NCI-H2227 (cell line): ENCODE measurements around the gene UPF2.

Experiments used
- DNase-seq: peaks from one replicate; lab custom pipeline; 2025; ENCODE audit not compliant: unreplicated experiment; lab: John Stamatoyannopoulos, UW

Gene UPF2

GRCh38 chr10:11885437-11886137 lies 157.0 kb downstream of the UPF2 start:
- DNase-seq: no peak

GRCh38 chr10:11884706-11885423 lies 157.7 kb downstream of the UPF2 start:
- DNase-seq: no peak

GRCh38 chr10:11882646-11883375 lies 159.8 kb downstream of the UPF2 start:
- DNase-seq: peak; percentile 3

GRCh38 chr10:11881477-11882417 lies 160.9 kb downstream of the UPF2 start:
- DNase-seq: no peak

GRCh38 chr10:11881030-11881476 lies 161.6 kb downstream of the UPF2 start:
- DNase-seq: no peak

- no peak for DNase-seq
These were observed 162.2 kb downstream of the UPF2 start for GRCh38 chr10:11880151-11881029.

GRCh38 chr10:11879387-11880094 lies 163.1 kb downstream of the UPF2 start:
- DNase-seq: no peak

- no peak for DNase-seq
These were observed 163.8 kb downstream of the UPF2 start for GRCh38 chr10:11878776-11879175.

GRCh38 chr10:11877591-11877905 lies 165.1 kb downstream of the UPF2 start:
- no peak for DNase-seq

- no peak for DNase-seq
These were observed 165.6 kb downstream of the UPF2 start for GRCh38 chr10:11876805-11877590.

- no peak for DNase-seq
These were observed 166.3 kb downstream of the UPF2 start for GRCh38 chr10:11876324-11876723.

- no peak for DNase-seq
These were observed 166.9 kb downstream of the UPF2 start for GRCh38 chr10:11875494-11876281.

GRCh38 chr10:11874568-11875493 lies 167.8 kb downstream of the UPF2 start:
- DNase-seq: peak; percentile 62

GRCh38 chr10:11871466-11871865 lies 171.1 kb downstream of the UPF2 start:
- no peak for DNase-seq

- no peak for DNase-seq
These were observed 171.7 kb downstream of the UPF2 start for GRCh38 chr10:11870900-11871400.

GRCh38 chr10:11870461-11870780 lies 172.2 kb downstream of the UPF2 start:
- DNase-seq: no peak
